GM12878 (cell line): ENCODE measurements around the gene CSAD. TPM values are rescaled to one million over a fixed set of nuclear protein-coding genes. Genes with fewer than 3 reads are reported as not detected.

Source experiments
- ATF3 ChIP-seq: IDR thresholded peaks from 2 replicates; pipeline ENCODE4 v1.6.1; 2011; ENCODE audit warnings: low read depth, mild to moderate bottlenecking, low read length, moderate library complexity, borderline replicate concordance; ENCODE audit errors: extremely low read depth
- BACH1 ChIP-seq: fragments of 450-650 bp; IDR thresholded peaks from 2 replicates; pipeline ENCODE4 v1.6.1; 2017; ENCODE audit warnings: mild to moderate bottlenecking, borderline replicate concordance
- EGR1 ChIP-seq, 2 experiments: IDR thresholded peaks; 1 replicate in 1 of 2; 2 replicates in 1 of 2; pipeline ENCODE4 v1.6.1; 2011 to 2012; ENCODE audit warnings: low read depth in 2 of 2, low read length in 2 of 2, borderline replicate concordance in 1 of 2, mild to moderate bottlenecking in 1 of 2, moderate library complexity in 1 of 2
- ETV6 ChIP-seq, 2 experiments: fragments of 450-650 bp in 1 of 2; IDR thresholded peaks in 1 of 2; conservative IDR thresholded peaks in 1 of 2; 2 replicates each; pipeline ENCODE4 v1.6.1; 2014; ENCODE audit warnings: antibody characterized with exemption in 1 of 2, borderline replicate concordance in 1 of 2, low read depth in 1 of 2, mild to moderate bottlenecking in 1 of 2, moderate library complexity in 1 of 2
- EZH2 ChIP-seq: IDR thresholded peaks from 2 replicates; pipeline ENCODE4 v1.6.1; 2012; ENCODE audit warnings: low read depth, mild to moderate bottlenecking, control low read depth, inconsistent platforms, low read length, borderline replicate concordance; ENCODE audit not compliant: control insufficient read depth
- KDM1A ChIP-seq: fragments of 200-600 bp; sonication (generic); IDR thresholded peaks from 2 replicates; pipeline ENCODE4 v1.6.1; 2016; ENCODE audit warnings: borderline replicate concordance
- KLF5 ChIP-seq: fragments of 450-650 bp; IDR thresholded peaks from 2 replicates; pipeline ENCODE4 v1.6.1; 2014; ENCODE audit warnings: mild to moderate bottlenecking; ENCODE audit not compliant: partially characterized antibody
- MYB ChIP-seq: fragments of 150-350 bp; IDR thresholded peaks from 2 replicates; pipeline ENCODE4 v1.6.1; 2014; ENCODE audit warnings: mild to moderate bottlenecking, low read depth, low read length, borderline replicate concordance
- NFXL1 ChIP-seq: fragments of 450-650 bp; IDR thresholded peaks from 2 replicates; pipeline ENCODE4 v1.6.1; 2017; ENCODE audit warnings: antibody characterized with exemption, mild to moderate bottlenecking, borderline replicate concordance
- NFYA ChIP-seq: IDR thresholded peaks from 2 replicates; pipeline ENCODE4 v1.6.1; 2011; ENCODE audit warnings: low read depth, mild to moderate bottlenecking, low read length, improper control_type of control experiment, borderline replicate concordance
- NKRF ChIP-seq: fragments of 450-650 bp; conservative IDR thresholded peaks from 2 replicates; pipeline ENCODE4 v1.6.1; 2017; ENCODE audit warnings: mild to moderate bottlenecking, moderate library complexity
- NR2C2 ChIP-seq: IDR thresholded peaks from 2 replicates; pipeline ENCODE4 v1.6.1; 2011; ENCODE audit warnings: borderline replicate concordance, low read depth; ENCODE audit not compliant: control insufficient read depth, insufficient read length
- POLR2AphosphoS2 ChIP-seq: IDR thresholded peaks from 2 replicates; pipeline ENCODE4 v1.6.1; 2011; ENCODE audit warnings: low read depth, mild to moderate bottlenecking, low read length, improper control_type of control experiment, moderate library complexity
- RFX5 ChIP-seq: IDR thresholded peaks from 2 replicates; pipeline ENCODE4 v1.6.1; 2011; ENCODE audit warnings: low read depth, low read length, improper control_type of control experiment
- SPI1 ChIP-seq: IDR thresholded peaks from 2 replicates; pipeline ENCODE4 v1.6.1; 2011; ENCODE audit warnings: low read depth, mild to moderate bottlenecking, low read length, moderate library complexity, borderline replicate concordance; ENCODE audit not compliant: insufficient read depth
- SREBF1 ChIP-seq: IDR thresholded peaks from 2 replicates; pipeline ENCODE4 v1.6.1; 2012; ENCODE audit warnings: mild to moderate bottlenecking, low read length
- SRF ChIP-seq, 2 experiments: IDR thresholded peaks; 2 replicates each; pipeline ENCODE4 v1.6.1; 2011; ENCODE audit warnings: low read depth in 2 of 2, low read length in 2 of 2, mild to moderate bottlenecking in 1 of 2, moderate library complexity in 1 of 2
- STAT1 ChIP-seq: fragments of 450-650 bp; conservative IDR thresholded peaks from 2 replicates; pipeline ENCODE4 v1.6.1; 2014; ENCODE audit warnings: antibody characterized with exemption, mild to moderate bottlenecking
- ZBED1 ChIP-seq: IDR thresholded peaks from 2 replicates; pipeline ENCODE4 v1.6.1; 2016; ENCODE audit warnings: borderline replicate concordance
- ZNF24 ChIP-seq: fragments of 450-650 bp; IDR thresholded peaks from 2 replicates; pipeline ENCODE4 v1.6.1; 2017; ENCODE audit warnings: antibody characterized with exemption, mild to moderate bottlenecking
- ZZZ3 ChIP-seq: IDR thresholded peaks from 2 replicates; pipeline ENCODE4 v1.6.1; 2011; ENCODE audit warnings: low read depth; ENCODE audit not compliant: control insufficient read depth, insufficient read length
- polyA plus RNA-seq, 11 experiments: library from polyadenylated mRNA; depleted of rRNA in 4 of 11; unstranded in 6 of 11; stranded (reverse) in 5 of 11; fragments of >200 nt; fragmentation: Nextera tagmentation in 4 of 11; fragmentation: Illumina TruSeq in 1 of 11; extraction: Ambion mirVana in 4 of 11; extraction: Trizol in 1 of 11; gene quantifications; 1 replicate in 1 of 11; 2 replicates in 10 of 11; pipeline versions ENCODE4 v1.2.1 to v1.2.3, GENCODE V29; 2011 to 2016; ENCODE audit warnings: inconsistent platforms in 2 of 11, missing spikeins in 2 of 11, low read depth in 1 of 11
- total RNA-seq, 4 experiments: library from RNA; depleted of rRNA in 3 of 4; stranded (reverse); fragments of >200 nt in 3 of 4; fragmentation: Illumina TruSeq in 1 of 4; extraction: Trizol in 1 of 4; gene quantifications; 2 replicates each; pipeline versions ENCODE4 v1.2.1 to v1.2.3, GENCODE V29; 2013 to 2021
- TF ChIP-seq, protein P1 (sequence below): fragments of 450-650 bp; IDR thresholded peaks from 2 replicates; pipeline ENCODE4 v1.6.1; 2018; ENCODE audit warnings: borderline replicate concordance, mild to moderate bottlenecking; ENCODE audit not compliant: partially characterized antibody

Gene CSAD
- total and polyA plus RNA-seq, 10 of the 15 experiments (the other 5 are each of a cell fraction or from before 2014, with no cell fraction given): 1.1 to 20.4 (median 6.2) TPM

- TF ChIP-seq NKRF (0 out of 2 replicates have a peak, but pooled peaks have one; percentile 42), POLR2AphosphoS2 (no peak), STAT1 (no peak), EGR1 (IDR thresholded peaks at IDR 0.05; ENCODE audit: borderline replicate concordance in 1 of 2, low read depth in 2 of 2, low read length in 2 of 2) (0 out of 3 replicates have a peak, but pooled peaks of 1 of the 2 experiments have one; percentile 25), SPI1 (peak; percentile 99), ETV6 (conservative IDR thresholded peaks at IDR 0.05 in 1 of 2, IDR thresholded peaks at IDR 0.05 in 1 of 2; ENCODE audit: borderline replicate concordance in 1 of 2, low read depth in 1 of 2) (peak in 1 of 2 experiments; percentile 92; a peak in 2 of 4 replicates), ZBED1 (peak; percentile 71; the same call in 1 of the 2 replicates), NR2C2 (no peak), BACH1 (peak; percentile 80; the same call in 1 of the 2 replicates), ZZZ3 (no peak), MYB (no peak), SREBF1 (no peak), KLF5 (no peak), KDM1A (no peak), ATF3 (no peak), RFX5 (no peak), ZNF24 (peak; percentile 48; the same call in 1 of the 2 replicates), EZH2 (no peak), NFXL1 (peak; percentile 98), SRF (IDR thresholded peaks at IDR 0.05; ENCODE audit: low read depth in 2 of 2, low read length in 2 of 2) (no peak), NFYA (no peak)
- TF ChIP-seq, protein P1, sequence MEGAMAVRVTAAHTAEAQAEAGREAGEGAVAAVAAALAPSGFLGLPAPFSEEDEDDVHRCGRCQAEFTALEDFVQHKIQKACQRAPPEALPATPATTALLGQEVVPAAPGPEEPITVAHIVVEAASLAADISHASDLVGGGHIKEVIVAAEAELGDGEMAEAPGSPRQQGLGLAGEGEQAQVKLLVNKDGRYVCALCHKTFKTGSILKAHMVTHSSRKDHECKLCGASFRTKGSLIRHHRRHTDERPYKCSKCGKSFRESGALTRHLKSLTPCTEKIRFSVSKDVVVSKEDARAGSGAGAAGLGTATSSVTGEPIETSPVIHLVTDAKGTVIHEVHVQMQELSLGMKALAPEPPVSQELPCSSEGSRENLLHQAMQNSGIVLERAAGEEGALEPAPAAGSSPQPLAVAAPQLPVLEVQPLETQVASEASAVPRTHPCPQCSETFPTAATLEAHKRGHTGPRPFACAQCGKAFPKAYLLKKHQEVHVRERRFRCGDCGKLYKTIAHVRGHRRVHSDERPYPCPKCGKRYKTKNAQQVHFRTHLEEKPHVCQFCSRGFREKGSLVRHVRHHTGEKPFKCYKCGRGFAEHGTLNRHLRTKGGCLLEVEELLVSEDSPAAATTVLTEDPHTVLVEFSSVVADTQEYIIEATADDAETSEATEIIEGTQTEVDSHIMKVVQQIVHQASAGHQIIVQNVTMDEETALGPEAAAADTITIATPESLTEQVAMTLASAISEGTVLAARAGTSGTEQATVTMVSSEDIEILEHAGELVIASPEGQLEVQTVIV: no peak
These were observed 19.9 kb upstream of the CSAD start (continued) for GRCh38 chr12:53200458-53201176.
